B cell (primary cell): Measurements from ENCODE around the gene CACNB2. TPM values are rescaled to one million over a fixed set of nuclear protein-coding genes. Genes with fewer than 3 reads are reported as not detected.

ENCODE experiments used
- ATAC-seq: fragments of 200-7000 bp; cut with Tn5 transposase; one replicate; pipeline ENCODE4 v1.10.0; 2021; ENCODE audit warnings: low read depth, mild to moderate bottlenecking, moderate number of reproducible peaks, moderate library complexity
- CTCF ChIA-PET: fragments of 350-600 bp; sonication (Branson Sonifier 250); formaldehyde crosslinking; loops from one replicate; lab custom pipeline; 2021; ENCODE audit warnings: antibody characterized with exemption, inconsistent platforms; lab: Charles Lee
- POLR2A ChIA-PET: fragments of 350-600 bp; sonication (Branson Sonifier 250); formaldehyde crosslinking; loops from one replicate; lab custom pipeline; 2021; ENCODE audit warnings: antibody characterized with exemption; lab: Charles Lee
- DNase-seq: peaks from one replicate; pipeline ENCODE4 v3.0.0; 2013
- H2AFZ ChIP-seq: 2 replicates; pipeline ENCODE4 v1.6.1; 2012; ENCODE audit warnings: mild to moderate bottlenecking, low read depth, low read length; ENCODE audit not compliant: insufficient read depth, poor library complexity, severe bottlenecking
- H3K27ac ChIP-seq, 2 donors: 1 replicate in 1 of 2; 2 replicates in 1 of 2; pipeline ENCODE4 v1.5.1; 2012 to 2013; ENCODE audit warnings: low read length in 2 of 2, mild to moderate bottlenecking in 2 of 2, moderate library complexity in 1 of 2
- H3K27me3 ChIP-seq, 4 experiments: fragments of 200-600 bp in 1 of 4; sonication (generic) in 1 of 4; replicated peaks in 1 of 4; 1 replicate in 2 of 4; 2 replicates in 2 of 4; pipeline versions ENCODE4 v1.6.1 to v1.7.0; 2013 to 2016; ENCODE audit warnings: low read length in 3 of 4, mild to moderate bottlenecking in 2 of 4, mixed read lengths in 1 of 4, moderate library complexity in 1 of 4; ENCODE audit not compliant: insufficient read depth in 4 of 4, control insufficient read depth in 3 of 4; ENCODE audit errors: control extremely low read depth in 1 of 4
- H3K36me3 ChIP-seq, 2 experiments: replicated peaks in 1 of 2; 1 replicate in 1 of 2; 2 replicates in 1 of 2; pipeline versions ENCODE4 v1.6.1 to v1.7.1; 2013; ENCODE audit warnings: low read length in 1 of 2; ENCODE audit not compliant: insufficient read depth in 2 of 2, control insufficient read depth in 1 of 2; ENCODE audit errors: control extremely low read depth in 1 of 2, extremely low read depth in 1 of 2
- H3K4me1 ChIP-seq, 2 donors: fragments of 200-600 bp in 1 of 2; sonication (generic) in 1 of 2; 1 replicate in 1 of 2; 2 replicates in 1 of 2; pipeline versions ENCODE4 v1.5.1 to v1.6.1; 2013 to 2017; ENCODE audit warnings: low read length in 2 of 2; ENCODE audit not compliant: control insufficient read depth in 2 of 2, insufficient read depth in 2 of 2
- H3K4me2 ChIP-seq: replicated peaks from 2 replicates; pipeline ENCODE3; 2012; ENCODE audit warnings: mild to moderate bottlenecking, low read depth, low read length; ENCODE audit not compliant: poor library complexity, severe bottlenecking
- H3K4me3 ChIP-seq, 5 experiments: fragments of 200-600 bp in 1 of 5; sonication (generic) in 1 of 5; 1 replicate in 3 of 5; 2 replicates in 2 of 5; pipeline versions ENCODE4 v1.5.1 to v1.7.0; 2011 to 2016; ENCODE audit warnings: low read length in 4 of 5, mild to moderate bottlenecking in 4 of 5, low read depth in 2 of 5, control low read depth in 1 of 5, moderate library complexity in 1 of 5; ENCODE audit not compliant: insufficient read depth in 1 of 5; ENCODE audit errors: control extremely low read depth in 1 of 5, extremely low read depth in 1 of 5
- H3K79me2 ChIP-seq: fragments of 200-600 bp; sonication (generic); one replicate; pipeline ENCODE4 v1.6.0; 2016; ENCODE audit warnings: low read length; ENCODE audit not compliant: control insufficient read depth, insufficient read depth
- H3K9ac ChIP-seq: fragments of 200-600 bp; sonication (generic); 2 replicates; pipeline ENCODE4 v1.6.1; 2017; ENCODE audit warnings: mild to moderate bottlenecking, low read length, moderate library complexity
- H3K9me3 ChIP-seq, 3 donors: one replicate each; pipeline versions ENCODE4 v1.6.1 to v1.7.1; 2013; ENCODE audit warnings: low read length in 2 of 3; ENCODE audit not compliant: control insufficient read depth in 2 of 3, insufficient read depth in 1 of 3; ENCODE audit errors: control extremely low read depth in 1 of 3
- H4K20me1 ChIP-seq: 2 replicates; pipeline ENCODE4 v1.6.0; 2012; ENCODE audit warnings: mild to moderate bottlenecking, low read length; ENCODE audit not compliant: insufficient read depth, control insufficient read depth, poor library complexity, severe bottlenecking
- H3K27ac Mint-ChIP-seq: one replicate; pipeline ENCODE4 v1.8.0; 2021; ENCODE audit warnings: mixed read lengths
- H3K27me3 Mint-ChIP-seq: one replicate; pipeline ENCODE4 v1.8.0; 2021; ENCODE audit warnings: mixed read lengths
- H3K4me1 Mint-ChIP-seq: one replicate; pipeline ENCODE4 v1.8.0; 2021; ENCODE audit warnings: mixed read lengths
- H3K4me3 Mint-ChIP-seq: one replicate; pipeline ENCODE4 v1.8.0; 2021; ENCODE audit warnings: mixed read lengths
- H3K9me3 Mint-ChIP-seq: one replicate; pipeline ENCODE4 v1.8.0; 2022; ENCODE audit warnings: mixed read lengths; ENCODE audit not compliant: insufficient read depth
- CTCF ChIP-seq: fragments of 200-600 bp; IDR thresholded peaks from one replicate; pipeline ENCODE4 v1.8.0; 2022; ENCODE audit warnings: antibody characterized with exemption, mild to moderate bottlenecking
- EZH2 ChIP-seq: IDR thresholded peaks from 2 replicates; pipeline ENCODE4 v1.6.1; 2012; ENCODE audit warnings: borderline replicate concordance, low read depth, mild to moderate bottlenecking, moderate library complexity, low read length; ENCODE audit not compliant: insufficient read depth, poor library complexity, severe bottlenecking
- WGBS: methylation state at CpG from one replicate; pipeline ENCODE4 v1.1.5; 2013; ENCODE audit warnings: missing lambda C conversion rate; ENCODE audit not compliant: insufficient coverage; 5-methylcytosine and 5-hydroxymethylcytosine counted together
- intact Hi-C: fragments of 100-400 bp; cut with micrococcal nuclease; formaldehyde crosslinking; loops from one replicate; pipeline ENCODE4 v1.10.0; 2022
- polyA plus RNA-seq: library from polyadenylated mRNA; depleted of rRNA; stranded (reverse); fragments of >200 nt; gene quantifications from 2 replicates; pipeline ENCODE4 v1.2.3, GENCODE V29; 2012
- total RNA-seq, 2 donors: library from RNA; stranded (reverse); fragments of 120-200 nt in 1 of 2; gene quantifications; 1 replicate in 1 of 2; 2 replicates in 1 of 2; pipeline versions ENCODE4 v1.2.3 to v1.2.4, GENCODE V29; 2013 to 2022

The CACNB2 gene
- total and polyA plus RNA-seq, 2 donors (not counting 1 experiment from before 2014, with no cell fraction given) = not detected

- no peak overlapping the region for H2AFZ ChIP-seq
Observed at GRCh38 chr10:18098201-18098600, 42.0 kb upstream of the CACNB2 start.

GRCh38 chr10:18099415-18099814 is 40.8 kb upstream of the CACNB2 start:
- Histone ChIP-seq H3K79me2 (no peaks in the 10 kb centered on the region), H3K27me3 (no peaks in the 10 kb centered on the region), H3K4me1 (no peaks in the 10 kb centered on the region), H3K9ac (no peak overlapping the region), H3K4me3 (no peak overlapping the region), H2AFZ (no peak overlapping the region), H3K9me3 (no peaks in the 10 kb centered on the region), H3K36me3 (no peaks in the 10 kb centered on the region), H4K20me1 (no peaks in the 10 kb centered on the region), H3K4me2 (no peak overlapping the region), H3K27ac (no peak overlapping the region)
- H3K27ac Mint-ChIP-seq = no peak overlapping the region
- H3K9me3 Mint-ChIP-seq = no peaks in the 10 kb centered on the region
- 100% methylated on average over 1 of the region's 3 CpGs for WGBS
- CTCF ChIA-PET = no interaction called here
- no peak for TF ChIP-seq EZH2
- TF ChIP-seq CTCF = no peak
- intact Hi-C loops = no loop called here
- H3K27me3 Mint-ChIP-seq = peaks cover 3% of the 10 kb centered on the region
- POLR2A ChIA-PET = no interaction called here
- H3K4me1 Mint-ChIP-seq = no peaks in the 10 kb centered on the region
- ATAC-seq (no peak), DNase-seq (no peak)
- no peak overlapping the region for H3K4me3 Mint-ChIP-seq

More at GRCh38 chr10:18098201-18098600, 42.0 kb upstream of the CACNB2 start:
- intact Hi-C loops = no loop called here
- Mint-ChIP-seq H3K27ac (no peak overlapping the region), H3K4me1 (no peaks in the 10 kb centered on the region), H3K27me3 (peaks cover 3% of the 10 kb centered on the region), H3K4me3 (no peak overlapping the region), H3K9me3 (no peaks in the 10 kb centered on the region)
- WGBS = no CpG with 5 or more reads among the region's 3 CpGs
- Histone ChIP-seq H3K9ac (no peak overlapping the region), H3K27me3 (no peaks in the 10 kb centered on the region), H4K20me1 (no peaks in the 10 kb centered on the region), H3K36me3 (no peaks in the 10 kb centered on the region), H3K79me2 (no peaks in the 10 kb centered on the region), H3K4me1 (no peaks in the 10 kb centered on the region), H3K9me3 (no peaks in the 10 kb centered on the region), H3K27ac (no peak overlapping the region), H3K4me3 (no peak overlapping the region), H3K4me2 (no peak overlapping the region)
- ATAC-seq (no peak), DNase-seq (no peak)
- ChIA-PET CTCF (no interaction called here), POLR2A (no interaction called here)
- TF ChIP-seq EZH2 = no peak
- TF ChIP-seq CTCF = no peak
